Body of pancreas (tissue), 4 donors: ENCODE results near the gene ADGRD2.

Source experiments
- CTCF ChIP-seq, 7 experiments: fragments of 450-650 bp in 4 of 7; fragments of 200-600 bp in 3 of 7; sonication (generic) in 3 of 7; IDR thresholded peaks; one replicate each; pipeline ENCODE4 v1.5.1; 2016 to 2019; ENCODE audit warnings: antibody characterized with exemption in 7 of 7
- POLR2A ChIP-seq, 3 donors: fragments of 450-650 bp; IDR thresholded peaks; one replicate each; pipeline ENCODE4 v1.6.1; 2016; ENCODE audit warnings: antibody characterized with exemption in 3 of 3, mild to moderate bottlenecking in 2 of 3

- no peak for TF ChIP-seq POLR2A (IDR thresholded peaks at IDR 0.05)
- TF ChIP-seq CTCF (IDR thresholded peaks at IDR 0.05) = no peak
These were observed 12.2 kb upstream of the ADGRD2 start for GRCh38 chr9:124438091-124438490.
